ENCODE measurements around the gene KIF22. TPM values are rescaled to one million over a fixed set of nuclear protein-coding genes. Genes with fewer than 3 reads are reported as not detected.
"Not testable (repeated sequence)": the region's sequence is repeated elsewhere in the genome, so short reads cannot be mapped to it uniquely, and the experiment has no call there.

Gene KIF22
- total RNA-seq, 2 donors from 2014 or later = 10.1 to 17.1 TPM

DNA sequence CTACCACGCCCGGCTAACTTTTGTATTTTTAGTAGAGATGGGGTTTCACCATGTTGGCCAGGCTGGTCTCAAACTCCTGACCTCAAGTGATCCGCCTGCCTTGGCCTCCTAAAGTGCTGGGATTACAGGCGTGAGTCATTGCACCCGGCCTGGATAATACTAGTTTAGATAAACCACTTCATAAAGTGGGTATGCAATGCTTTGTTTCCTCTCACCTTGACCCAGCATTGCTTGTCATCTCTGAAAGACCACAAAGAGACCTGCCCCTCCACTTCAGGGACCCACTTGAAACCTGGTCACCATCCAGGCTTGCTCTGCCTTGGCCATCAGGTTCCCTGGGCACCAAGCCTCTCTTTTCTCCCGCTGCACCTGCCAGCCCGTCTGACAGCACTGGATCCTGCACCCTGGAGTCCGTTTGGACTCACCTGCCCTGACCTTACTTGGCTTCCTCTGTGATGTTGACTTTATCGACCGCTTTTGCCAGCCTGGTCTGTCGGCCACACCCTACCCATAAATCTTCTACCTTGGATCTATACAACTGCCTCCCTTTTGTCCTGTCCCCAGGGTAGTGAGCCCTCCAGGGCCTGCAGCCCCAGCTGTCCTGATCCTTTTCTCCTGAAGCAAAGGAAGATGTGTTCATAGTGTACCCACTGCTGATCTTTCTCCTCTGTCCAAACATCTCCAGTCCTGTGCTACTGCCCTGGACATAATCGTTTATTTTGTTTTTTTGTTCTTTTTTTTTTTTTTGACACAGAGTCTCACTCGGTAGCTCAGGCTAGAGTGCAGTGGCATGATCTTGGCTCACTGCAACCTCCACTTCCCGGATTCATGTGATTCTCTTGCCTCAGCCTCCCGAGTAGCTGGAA, 25.2 kb upstream of the KIF22 start:
- Histone ChIP-seq H3K27me3 (no peaks in the 10 kb centered on the region), H3K4me1 (no peaks in the 10 kb centered on the region), H3K36me3 (no peaks in the 10 kb centered on the region), H3K4me3 (no peak overlapping the region), H3K9me3 (no peaks in the 10 kb centered on the region), H3K27ac (no peak overlapping the region)
- DNase-seq (ENCODE audit: low spot score) = no peak
- TF ChIP-seq, protein P1, sequence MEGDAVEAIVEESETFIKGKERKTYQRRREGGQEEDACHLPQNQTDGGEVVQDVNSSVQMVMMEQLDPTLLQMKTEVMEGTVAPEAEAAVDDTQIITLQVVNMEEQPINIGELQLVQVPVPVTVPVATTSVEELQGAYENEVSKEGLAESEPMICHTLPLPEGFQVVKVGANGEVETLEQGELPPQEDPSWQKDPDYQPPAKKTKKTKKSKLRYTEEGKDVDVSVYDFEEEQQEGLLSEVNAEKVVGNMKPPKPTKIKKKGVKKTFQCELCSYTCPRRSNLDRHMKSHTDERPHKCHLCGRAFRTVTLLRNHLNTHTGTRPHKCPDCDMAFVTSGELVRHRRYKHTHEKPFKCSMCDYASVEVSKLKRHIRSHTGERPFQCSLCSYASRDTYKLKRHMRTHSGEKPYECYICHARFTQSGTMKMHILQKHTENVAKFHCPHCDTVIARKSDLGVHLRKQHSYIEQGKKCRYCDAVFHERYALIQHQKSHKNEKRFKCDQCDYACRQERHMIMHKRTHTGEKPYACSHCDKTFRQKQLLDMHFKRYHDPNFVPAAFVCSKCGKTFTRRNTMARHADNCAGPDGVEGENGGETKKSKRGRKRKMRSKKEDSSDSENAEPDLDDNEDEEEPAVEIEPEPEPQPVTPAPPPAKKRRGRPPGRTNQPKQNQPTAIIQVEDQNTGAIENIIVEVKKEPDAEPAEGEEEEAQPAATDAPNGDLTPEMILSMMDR (IDR thresholded peaks at IDR 0.05) = no peak

DNA sequence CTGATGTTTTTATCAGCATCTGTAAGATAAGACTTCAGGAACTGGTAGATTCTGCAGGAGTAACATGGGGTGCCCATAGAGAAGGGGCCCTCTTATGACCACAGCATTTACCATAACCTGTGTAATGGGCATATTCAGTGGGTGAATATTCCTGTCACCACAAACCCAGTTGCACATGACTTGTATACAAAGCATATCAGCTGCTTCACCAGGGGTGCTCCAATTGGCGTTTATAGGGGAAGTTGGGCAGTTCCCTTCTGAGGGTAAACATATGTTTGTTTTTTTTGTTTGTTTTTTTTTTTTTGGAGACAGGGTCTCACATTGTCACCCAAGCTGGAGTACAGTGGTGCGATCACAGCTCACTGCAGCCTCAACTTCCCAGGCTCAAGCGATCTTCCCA, 24.0 kb upstream of the KIF22 start:
- no peaks in the 10 kb centered on the region for H3K27me3 ChIP-seq
- no peaks in the 10 kb centered on the region for H3K36me3 ChIP-seq
- H3K27ac ChIP-seq = no peak overlapping the region
- DNase-seq (ENCODE audit: low spot score) = no peak
- no peaks in the 10 kb centered on the region for H3K9me3 ChIP-seq
- TF ChIP-seq, protein P1 (IDR thresholded peaks at IDR 0.05) = no peak
- H3K4me1 ChIP-seq = no peaks in the 10 kb centered on the region
- H3K4me3 ChIP-seq = no peak overlapping the region

DNA sequence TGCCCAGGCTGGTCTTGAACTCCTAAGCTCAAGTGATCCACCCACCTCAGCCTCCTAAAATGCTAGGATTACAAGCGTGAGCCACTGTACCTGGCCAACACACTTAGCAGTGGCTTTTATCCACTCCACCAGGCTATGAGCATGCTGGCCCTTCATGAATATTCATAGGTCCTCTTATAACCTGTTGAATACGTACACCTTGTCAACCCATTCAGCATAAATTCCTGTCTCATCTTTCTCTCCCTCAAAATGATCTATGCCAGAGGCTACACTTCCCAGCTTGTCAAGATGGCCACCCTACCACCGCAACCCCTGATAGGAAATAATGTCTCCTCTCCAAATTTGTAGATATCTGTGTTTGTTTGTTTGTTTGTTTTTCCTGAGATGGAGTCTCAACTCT, 23.5 kb upstream of the KIF22 start:
- TF ChIP-seq, protein P1 (IDR thresholded peaks at IDR 0.05) = no peak
- no peaks in the 10 kb centered on the region for H3K27me3 ChIP-seq
- DNase-seq (ENCODE audit: low spot score) = no peak
- no peaks in the 10 kb centered on the region for H3K36me3 ChIP-seq
- no peak overlapping the region for H3K4me3 ChIP-seq
- H3K27ac ChIP-seq = no peak overlapping the region
- H3K4me1 ChIP-seq = no peaks in the 10 kb centered on the region
- H3K9me3 ChIP-seq = no peaks in the 10 kb centered on the region

DNA sequence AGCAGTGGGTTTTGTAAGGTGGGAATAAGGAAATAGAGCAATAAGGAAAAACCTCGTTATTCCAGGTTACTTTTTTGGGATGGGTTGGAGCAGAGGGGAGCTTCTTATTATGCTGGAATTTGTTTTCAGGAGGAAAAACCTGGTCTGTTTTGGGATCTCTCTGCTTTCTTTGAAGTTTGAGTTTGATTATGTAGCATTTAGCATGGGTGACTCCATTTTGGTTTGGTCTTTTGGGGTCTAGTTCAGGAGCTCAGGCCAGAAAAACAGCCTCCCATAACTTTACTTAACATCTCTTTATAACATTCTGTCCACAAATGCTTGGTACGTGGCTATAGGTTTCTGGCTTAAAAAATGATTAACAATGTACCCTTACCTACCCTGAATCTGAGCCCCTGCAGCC, 21.0 kb upstream of the KIF22 start:
- DNase-seq (ENCODE audit: low spot score) = no peak
- no peaks in the 10 kb centered on the region for H3K27me3 ChIP-seq
- H3K36me3 ChIP-seq = no peaks in the 10 kb centered on the region
- no peaks in the 10 kb centered on the region for H3K4me1 ChIP-seq
- H3K9me3 ChIP-seq = no peaks in the 10 kb centered on the region
- no peak overlapping the region for H3K4me3 ChIP-seq
- TF ChIP-seq, protein P1 (IDR thresholded peaks at IDR 0.05) = no peak
- no peak overlapping the region for H3K27ac ChIP-seq

DNA sequence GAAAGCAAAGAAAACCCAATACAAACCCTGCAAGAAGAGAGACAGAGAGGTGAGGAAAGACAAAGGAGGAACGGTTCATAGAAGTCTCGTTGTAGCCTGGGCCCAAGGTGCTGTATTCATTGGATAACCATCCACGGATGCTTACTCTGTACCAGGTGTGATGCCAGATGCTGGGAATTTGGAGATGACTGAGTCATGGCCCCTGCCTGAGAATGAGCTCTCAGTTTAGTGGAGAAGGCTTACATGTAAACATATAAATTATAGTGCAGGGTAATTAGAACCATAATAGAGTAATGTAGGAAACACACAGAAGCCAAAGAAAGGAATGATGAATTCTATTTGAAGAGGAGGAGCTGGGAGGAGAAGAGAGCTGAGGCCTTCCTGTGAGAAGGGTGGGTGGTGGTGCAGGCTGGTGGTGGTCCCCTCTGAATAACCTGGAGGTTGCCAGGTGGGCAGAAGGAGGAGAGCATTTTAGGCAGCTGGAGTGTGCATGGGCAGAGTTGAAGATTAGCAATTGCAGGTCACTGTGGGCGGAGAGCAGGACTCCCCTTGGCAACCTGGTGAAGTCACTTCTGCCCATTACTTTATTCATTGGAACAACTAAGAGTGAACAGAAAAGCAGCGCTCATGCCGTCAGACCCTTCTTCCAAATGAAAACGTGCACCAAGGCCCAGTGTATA, 20.2 kb upstream of the KIF22 start:
- Histone ChIP-seq H3K36me3 (no peaks in the 10 kb centered on the region), H3K4me3 (no peak overlapping the region), H3K4me1 (no peaks in the 10 kb centered on the region), H3K27ac (no peak overlapping the region), H3K27me3 (no peaks in the 10 kb centered on the region), H3K9me3 (no peaks in the 10 kb centered on the region)
- DNase-seq (ENCODE audit: low spot score) = no peak
- TF ChIP-seq, protein P1 (IDR thresholded peaks at IDR 0.05) = no peak

DNA sequence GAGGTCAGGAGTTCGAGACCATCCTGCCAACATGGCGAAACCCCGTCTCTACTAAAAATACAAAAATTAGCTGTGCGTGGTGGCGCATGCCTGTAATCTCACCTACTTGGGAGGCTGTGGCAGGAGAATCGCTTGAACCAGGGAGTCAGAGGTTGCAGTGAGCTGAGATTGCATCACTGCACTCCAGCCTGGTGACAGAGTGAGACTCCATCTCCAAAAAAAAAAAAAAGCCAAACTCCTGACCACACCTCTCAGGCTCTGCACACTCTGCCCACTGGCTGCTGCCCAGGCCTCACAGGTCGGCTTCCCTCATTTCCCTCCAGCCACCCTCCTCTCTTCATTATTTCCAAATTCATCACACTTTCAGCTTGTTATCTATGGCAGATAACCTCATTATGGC, 18.2 kb upstream of the KIF22 start:
- H3K27ac ChIP-seq; DNase-seq (ENCODE audit: low spot score); H3K27me3 ChIP-seq; H3K9me3 ChIP-seq; H3K4me3 ChIP-seq; H3K4me1 ChIP-seq; H3K36me3 ChIP-seq: not testable (repeated sequence)

Measured in right atrium auricular region (tissue), 2 donors.